Measurements from ENCODE around the gene PPP1R26.
"Not testable (repeated sequence)": the region's sequence is repeated elsewhere in the genome, so short reads cannot be mapped to it uniquely, and the experiment has no call there.

PPP1R26 gene

DNA sequence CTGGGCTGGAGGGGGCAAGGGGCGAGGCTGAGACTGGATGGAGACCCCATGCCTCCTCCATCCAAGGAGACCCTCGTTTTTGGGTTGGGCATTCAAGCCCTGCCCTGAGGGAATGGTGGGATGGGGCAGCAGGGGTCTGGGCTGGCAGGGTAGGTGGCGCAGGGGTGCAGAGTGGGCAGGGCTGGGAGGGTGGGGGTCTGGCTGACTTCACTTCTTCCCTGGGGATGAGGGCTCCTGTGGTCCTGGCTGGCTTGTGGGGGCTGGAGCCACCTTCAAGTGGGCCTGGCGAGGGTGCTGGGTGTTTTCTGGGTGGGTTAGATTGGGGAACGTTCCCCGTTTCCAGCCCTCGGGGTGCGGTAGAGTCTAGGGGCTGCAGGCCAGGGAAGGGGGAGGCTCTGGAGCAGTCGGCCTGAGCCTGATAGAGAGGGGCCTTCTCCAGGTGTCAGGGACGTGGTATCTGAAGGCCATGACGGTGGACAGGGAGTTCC lies 42.1 kb downstream of the PPP1R26 start:
- in situ Hi-C loops (cut with HindIII; ENCODE audit: low sequenced_read_pairs): no loop called here

- in situ Hi-C loops (cut with HindIII; ENCODE audit: low sequenced_read_pairs): no loop called here
Observed at GRCh38 chr9:135522137-135522877, 42.7 kb downstream of the PPP1R26 start.

DNA sequence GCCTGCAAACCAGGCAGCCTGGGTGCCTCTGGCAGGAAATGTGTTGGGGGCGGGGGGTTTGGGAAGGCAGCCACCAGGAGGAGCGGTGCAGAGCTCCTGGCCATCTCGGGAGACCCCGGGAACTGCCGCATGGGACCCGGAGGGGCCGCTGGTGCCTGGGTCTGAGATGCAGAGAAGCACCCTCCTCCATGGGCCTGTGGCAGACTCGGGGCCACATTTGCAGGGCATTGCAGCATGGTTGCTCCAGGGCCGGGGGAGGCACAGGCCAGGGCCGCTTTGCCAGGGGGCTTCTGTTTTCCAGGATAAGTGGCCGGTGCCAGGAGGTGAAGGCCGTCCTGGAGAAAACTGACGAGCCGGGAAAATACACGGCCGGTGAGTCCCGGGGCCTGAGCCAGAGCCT lies 43.3 kb downstream of the PPP1R26 start:
- in situ Hi-C loops (cut with HindIII; ENCODE audit: low sequenced_read_pairs): no loop called here

DNA sequence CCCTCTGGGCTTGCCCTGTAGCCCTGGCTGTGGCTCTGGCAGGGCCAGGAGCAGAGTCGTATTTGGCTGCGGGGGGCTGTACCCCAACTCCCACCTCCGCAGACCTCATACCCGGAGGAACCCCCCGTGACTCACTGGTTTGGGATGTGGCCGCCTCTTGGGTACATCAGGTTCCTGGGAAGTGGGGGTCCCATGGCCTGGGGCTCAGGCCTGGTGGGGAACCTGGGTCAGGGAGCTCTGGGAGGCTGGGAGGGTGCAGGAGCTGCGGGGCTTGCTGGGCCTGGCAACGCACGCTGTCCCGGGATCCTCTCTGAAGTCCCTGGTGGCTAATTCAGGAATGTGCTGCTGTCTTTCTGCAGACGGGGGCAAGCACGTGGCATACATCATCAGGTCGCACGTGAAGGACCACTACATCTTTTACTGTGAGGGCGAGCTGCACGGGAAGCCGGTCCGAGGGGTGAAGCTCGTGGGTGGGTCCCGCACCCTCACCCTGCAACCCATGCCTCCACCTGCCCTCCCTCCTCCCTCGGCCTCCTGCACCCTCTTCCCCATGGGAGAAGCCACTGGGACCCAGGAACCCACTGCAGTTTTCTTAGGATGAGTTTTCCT lies 44.0 kb downstream of the PPP1R26 start:
- in situ Hi-C loops (cut with HindIII; ENCODE audit: low sequenced_read_pairs): no loop called here

DNA sequence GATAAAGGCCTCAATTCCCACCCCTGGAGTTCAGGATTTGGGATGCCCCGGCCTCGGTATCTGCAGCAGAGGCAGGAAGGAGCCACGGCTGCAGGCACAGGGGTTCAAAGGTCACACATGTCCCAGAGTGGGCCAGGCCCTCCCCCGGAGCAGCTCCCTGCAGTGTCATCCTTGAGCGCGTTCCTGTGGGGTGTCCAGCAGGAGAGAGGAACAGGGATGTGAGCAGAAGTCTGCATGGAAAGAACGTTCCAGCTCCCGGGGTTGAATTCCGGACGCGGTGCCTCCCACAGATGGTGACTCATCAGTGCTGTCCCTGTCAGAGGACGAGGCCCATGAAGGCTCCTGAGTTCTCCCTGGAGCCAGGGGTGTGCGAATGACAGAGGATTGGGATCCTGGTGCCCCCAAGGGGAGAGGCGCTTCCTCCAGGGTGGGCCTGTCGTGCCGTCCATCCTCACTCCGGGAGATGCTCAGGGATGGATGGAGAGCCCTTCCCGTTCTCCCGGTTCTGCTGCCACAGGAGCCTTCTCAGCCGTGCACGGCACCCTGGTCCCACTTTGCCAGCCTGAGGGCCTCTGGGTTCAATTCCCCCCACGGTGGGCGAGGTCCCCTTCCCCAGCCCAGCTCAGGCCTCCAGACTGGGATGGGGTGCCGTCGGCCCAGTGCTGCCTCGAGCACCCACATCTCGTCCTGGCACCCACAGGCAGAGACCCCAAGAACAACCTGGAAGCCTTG lies 44.7 kb downstream of the PPP1R26 start:
- in situ Hi-C loops (cut with HindIII; ENCODE audit: low sequenced_read_pairs): no loop called here

- in situ Hi-C loops (cut with HindIII; ENCODE audit: low sequenced_read_pairs): no loop called here
Observed at GRCh38 chr9:135525241-135526088, 45.9 kb downstream of the PPP1R26 start.

- in situ Hi-C loops (cut with HindIII; ENCODE audit: low sequenced_read_pairs): no loop called here
Observed at GRCh38 chr9:135526089-135526729, 46.6 kb downstream of the PPP1R26 start.

DNA sequence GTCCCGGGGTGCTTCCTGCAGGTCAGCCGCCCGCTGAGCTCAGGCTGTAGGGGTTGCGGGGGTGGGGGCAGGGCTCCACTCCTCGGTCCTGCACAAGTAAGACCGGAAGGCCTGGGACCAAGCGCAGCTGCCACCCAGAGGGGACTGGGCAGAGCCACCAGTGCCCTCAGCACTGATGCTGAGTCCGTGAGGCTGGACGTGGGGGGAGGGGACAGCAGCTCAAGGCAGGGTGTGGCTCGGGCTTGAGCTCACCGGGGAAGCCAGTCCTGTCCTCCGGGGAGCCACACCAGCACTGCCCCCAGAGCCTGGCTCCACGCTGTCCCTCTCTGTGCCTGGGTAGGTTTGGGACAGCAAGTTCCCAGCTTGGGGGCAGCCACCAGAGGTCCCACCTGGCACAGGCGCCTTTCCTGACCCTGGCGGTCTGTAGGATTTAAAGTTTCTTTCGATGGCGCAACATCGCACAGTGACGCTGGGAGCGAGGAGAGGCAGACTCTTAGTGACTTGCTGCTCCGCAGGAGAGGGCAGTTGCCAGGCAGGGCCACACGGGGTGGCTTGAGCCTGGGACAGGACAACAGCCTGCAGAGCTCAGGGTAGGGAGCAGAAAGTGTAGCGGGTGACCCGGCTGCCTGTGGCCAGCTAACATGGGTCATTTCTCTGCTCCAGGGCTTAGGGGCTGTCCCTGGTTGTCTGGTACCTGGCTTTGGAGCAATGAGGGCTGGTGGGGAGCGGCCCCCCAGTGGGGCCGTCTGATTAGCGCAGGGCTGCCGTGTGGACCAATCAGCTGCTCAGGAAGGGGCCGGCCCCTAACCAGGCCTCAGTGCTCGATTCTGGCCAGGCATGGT lies 47.4 kb downstream of the PPP1R26 start:
- in situ Hi-C loops (cut with HindIII; ENCODE audit: low sequenced_read_pairs): no loop called here

GRCh38 chr9:135528842-135529435 lies 49.4 kb downstream of the PPP1R26 start:
- in situ Hi-C loops (cut with HindIII; ENCODE audit: low sequenced_read_pairs): not testable (repeated sequence)

DNA sequence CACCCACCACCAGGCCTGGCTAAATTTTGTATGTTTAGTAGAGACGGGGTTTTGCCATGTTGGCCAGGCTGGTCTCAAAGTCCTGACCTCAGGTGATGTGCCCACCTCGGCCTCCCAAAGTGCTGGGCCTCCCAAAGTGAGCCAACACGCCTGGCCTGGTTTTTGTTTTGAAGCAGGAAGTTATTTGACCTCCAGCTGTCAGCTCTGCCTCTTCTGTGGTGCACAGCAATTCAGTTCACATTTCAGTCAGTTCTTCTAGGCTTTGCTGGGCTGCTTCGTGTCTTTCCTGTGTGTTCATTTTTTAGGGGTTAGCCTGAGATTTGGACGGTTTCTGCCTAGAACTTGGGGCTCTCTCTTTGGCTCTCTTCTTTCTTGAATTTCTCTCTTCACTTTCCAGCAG lies 50.6 kb downstream of the PPP1R26 start:
- in situ Hi-C loops (cut with HindIII; ENCODE audit: low sequenced_read_pairs): no loop called here

- in situ Hi-C loops (cut with HindIII; ENCODE audit: low sequenced_read_pairs): no loop called here
Observed at GRCh38 chr9:135531096-135531495, 51.5 kb downstream of the PPP1R26 start.

GRCh38 chr9:135533113-135533512 lies 53.5 kb downstream of the PPP1R26 start:
- in situ Hi-C loops (cut with HindIII; ENCODE audit: low sequenced_read_pairs): no loop called here

GRCh38 chr9:135533674-135534073 lies 54.1 kb downstream of the PPP1R26 start:
- in situ Hi-C loops (cut with HindIII; ENCODE audit: low sequenced_read_pairs): no loop called here

DNA sequence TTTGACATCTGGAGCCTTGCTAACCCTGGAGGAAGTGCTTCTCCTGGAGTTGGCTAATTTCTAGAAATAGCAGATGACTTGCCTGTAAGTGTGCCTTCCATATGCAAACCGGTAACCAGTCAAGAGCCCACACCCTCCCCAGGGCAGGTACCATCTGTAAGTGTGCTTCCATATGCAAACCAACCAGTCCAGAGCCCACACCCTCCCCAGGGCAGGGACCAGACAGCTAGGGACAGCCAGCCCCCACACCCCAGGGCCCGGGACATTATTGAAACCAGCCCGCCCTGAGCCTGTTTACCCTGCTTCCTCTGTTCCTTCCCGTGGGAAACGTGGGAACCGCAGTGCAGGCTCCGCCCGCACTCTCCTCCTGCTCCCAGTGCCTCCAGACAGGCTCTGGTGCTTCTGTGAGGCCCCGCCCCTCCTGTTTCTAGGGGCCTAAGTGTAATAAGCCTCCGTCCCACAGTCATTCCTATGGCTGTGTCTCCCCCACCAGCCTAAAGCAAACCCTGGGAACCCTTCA lies 54.7 kb downstream of the PPP1R26 start:
- in situ Hi-C loops (cut with HindIII; ENCODE audit: low sequenced_read_pairs): not testable (repeated sequence)

DNA sequence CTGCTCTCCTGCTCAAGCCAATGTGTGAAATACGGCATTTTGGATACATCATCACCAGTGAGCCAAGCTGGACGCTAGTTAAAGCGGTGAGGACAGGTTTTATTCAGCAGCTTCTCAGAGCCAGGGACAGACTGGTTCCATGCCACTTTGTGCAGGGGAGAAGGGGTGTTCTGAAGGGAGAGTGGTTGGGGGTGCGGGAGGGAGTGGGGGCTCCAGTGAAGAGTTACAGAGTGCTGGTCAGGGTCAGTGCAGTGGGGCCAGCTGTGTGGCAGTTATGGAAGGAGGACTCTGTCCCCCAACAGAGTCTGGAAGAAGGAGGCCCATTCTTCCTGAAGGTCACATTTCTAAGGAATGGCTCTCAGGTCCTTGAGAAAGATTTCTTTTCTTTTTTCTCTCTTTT lies 55.2 kb downstream of the PPP1R26 start:
- in situ Hi-C loops (cut with HindIII; ENCODE audit: low sequenced_read_pairs): not testable (repeated sequence)

- in situ Hi-C loops (cut with HindIII; ENCODE audit: low sequenced_read_pairs): not testable (repeated sequence)
Observed at GRCh38 chr9:135535631-135536030, 56.0 kb downstream of the PPP1R26 start.

DNA sequence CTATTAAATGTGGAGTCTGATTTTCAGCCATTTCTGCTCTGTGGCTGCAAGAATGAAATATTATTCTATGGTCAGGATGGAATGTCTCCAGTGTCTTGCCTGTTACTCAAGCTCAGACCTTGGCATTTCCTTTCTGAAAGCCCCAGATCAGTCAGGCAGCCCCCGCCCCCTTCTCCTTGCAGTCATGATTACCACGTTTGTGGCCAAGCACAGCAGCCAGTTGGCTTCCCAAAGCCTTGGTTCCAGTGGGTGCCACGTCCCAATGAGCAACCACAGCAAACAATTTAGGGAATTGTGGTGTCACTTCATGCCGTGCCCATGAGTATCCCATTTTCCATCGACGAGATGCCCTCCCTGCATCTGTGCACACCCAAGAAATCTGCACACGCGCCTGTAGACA lies 56.6 kb downstream of the PPP1R26 start:
- in situ Hi-C loops (cut with HindIII; ENCODE audit: low sequenced_read_pairs): no loop called here
